Coronary artery (tissue), 2 donors: ENCODE data around the gene KCNJ11.

ENCODE experiments used
- DNase-seq: peaks from one replicate; pipeline ENCODE4 v3.0.0-alpha.2; 2017; ENCODE audit warnings: low spot score
- H3K27ac ChIP-seq, 2 donors: fragments of 200-600 bp; sonication (generic); one replicate each; pipeline ENCODE4 v1.5.1; 2016 to 2019
- H3K4me3 ChIP-seq: fragments of 200-600 bp; sonication (generic); 2 replicates; pipeline ENCODE4 v1.5.1; 2016; ENCODE audit warnings: mild to moderate bottlenecking, moderate library complexity
- CTCF ChIP-seq: fragments of 200-600 bp; sonication (generic); IDR thresholded peaks from one replicate; pipeline ENCODE4 v1.5.1; 2019; ENCODE audit warnings: antibody characterized with exemption

The KCNJ11 gene

GRCh38 chr11:17351510-17352176, 36.8 kb downstream of the KCNJ11 start, which contains the start of gene NCR3LG1:
TSS of gene NCR3LG1 (plus strand) at chr11:17351800. CDS start at chr11:17351970, 170 bp downstream.
- TF ChIP-seq CTCF, result no peak
- peak; percentile 81 for DNase-seq
- Histone ChIP-seq H3K27ac (peak within 1 kb of the TSS; percentile 84 to 92), H3K4me3 (peak within 1 kb of the TSS; percentile 84)

DNA sequence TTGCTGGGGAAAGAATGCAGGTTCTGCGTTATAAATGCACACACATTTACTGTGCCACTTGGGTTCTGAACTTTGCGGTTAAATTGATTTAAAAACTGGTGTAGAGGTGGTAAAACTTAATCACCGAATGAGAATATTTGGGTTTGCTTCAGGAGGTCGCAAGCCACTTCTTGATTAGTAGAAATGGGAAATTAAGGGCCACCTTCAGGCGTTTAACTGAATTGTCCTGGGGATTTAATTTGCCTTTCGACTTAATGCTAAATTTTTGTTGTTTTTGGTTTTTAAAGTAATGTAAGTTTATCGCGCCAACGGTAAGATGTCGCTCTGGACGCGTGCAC, 37.3 kb downstream of the KCNJ11 start:
- H3K27ac ChIP-seq, result peak overlapping the region; percentile 16 to 92
- H3K4me3 ChIP-seq, result peak overlapping the region; percentile 84
- no peak for DNase-seq
- TF ChIP-seq CTCF, result no peak

GRCh38 chr11:17350455-17351171, 37.8 kb downstream of the KCNJ11 start:
- TF ChIP-seq CTCF, result no peak
- Histone ChIP-seq H3K4me3 (peak overlapping the region; percentile 84), H3K27ac (no peak overlapping the region)
- DNase-seq, result no peak

DNA sequence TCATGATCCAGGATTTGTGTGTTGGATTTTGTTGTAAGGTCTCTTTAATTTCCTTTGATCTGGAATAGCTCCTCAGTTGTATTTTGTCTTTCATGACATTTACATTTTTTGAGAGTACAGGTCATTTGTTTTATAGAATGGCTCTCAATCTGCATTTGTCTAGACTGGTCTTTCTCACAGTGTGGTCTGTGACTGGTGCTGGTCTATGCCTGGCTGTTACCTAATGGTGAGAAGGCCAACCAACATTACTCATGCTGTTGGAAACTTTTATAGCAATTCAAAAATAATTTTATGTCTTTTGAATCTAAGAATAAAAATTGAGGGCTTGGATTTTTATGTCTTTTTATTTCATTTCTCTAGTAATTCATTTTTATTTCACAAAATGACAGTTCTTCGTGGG, 40.8 kb downstream of the KCNJ11 start:
- H3K27ac ChIP-seq, result no peak overlapping the region
- no peak for DNase-seq
- no peak for TF ChIP-seq CTCF
- no peak overlapping the region for H3K4me3 ChIP-seq

- Histone ChIP-seq H3K27ac (no peak overlapping the region), H3K4me3 (no peak overlapping the region)
- DNase-seq, result no peak
- TF ChIP-seq CTCF, result no peak
These were observed 44.6 kb downstream of the KCNJ11 start for GRCh38 chr11:17343907-17344306.

- Histone ChIP-seq H3K4me3 (no peak overlapping the region), H3K27ac (no peak overlapping the region)
- no peak for DNase-seq
- TF ChIP-seq CTCF, result no peak
These were observed 45.2 kb downstream of the KCNJ11 start for GRCh38 chr11:17343257-17343656.
